ENCODE results near the gene LMX1B. TPM values are rescaled to one million over a fixed set of nuclear protein-coding genes. Genes with fewer than 3 reads are reported as not detected.

The LMX1B gene
- total RNA-seq, 1 experiment from 2014 or later: 11.3 TPM

DNA sequence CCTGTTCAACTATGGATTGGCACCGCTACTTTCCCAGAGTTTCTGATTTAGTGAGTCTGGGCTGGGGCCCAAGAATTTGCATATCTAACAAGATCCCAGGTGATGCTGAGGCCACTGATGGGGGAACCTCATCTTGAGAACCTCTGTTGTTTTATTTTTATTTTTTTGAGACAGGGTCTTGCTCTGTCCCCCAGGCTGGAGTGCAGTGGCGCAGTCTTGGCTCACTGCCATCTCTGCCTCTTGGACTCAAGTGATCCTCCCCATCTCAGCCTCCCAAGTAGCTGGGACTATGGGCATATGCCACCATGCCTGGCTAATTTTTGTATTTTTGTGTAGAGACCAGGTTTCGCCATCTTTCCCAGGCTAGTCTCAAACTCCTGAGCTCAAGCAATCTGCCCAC is 35.7 kb downstream of the LMX1B start:
- intact Hi-C loops (cut with micrococcal nuclease): no loop called here
- H4K20me1 ChIP-seq (ENCODE audit: insufficient read depth): no peaks in the 10 kb centered on the region
- H3K4me2 ChIP-seq (ENCODE audit: low read length): no peak overlapping the region
- no peaks in the 10 kb centered on the region for H3K9me2 ChIP-seq (ENCODE audit: insufficient read depth)
- no peaks in the 10 kb centered on the region for H3K4me1 ChIP-seq (ENCODE audit: control insufficient read depth in 1 of 2, insufficient read depth in 2 of 2, low read length in 2 of 2)
- H3K27ac ChIP-seq (ENCODE audit: low read depth, low read length): no peak overlapping the region
- H2AFZ ChIP-seq (ENCODE audit: low read depth, low read length, poor library complexity, severe bottlenecking): no peak overlapping the region
- H3K9ac ChIP-seq (ENCODE audit: low read length): no peak overlapping the region
- no peaks in the 10 kb centered on the region for H3K27me3 ChIP-seq (ENCODE audit: insufficient read depth, low read length)
- RAD21 ChIA-PET (ENCODE audit: low non-redundant PET in 1 of 2, low total read pairs in 2 of 2, uncharacterized antibody in 2 of 2, unreplicated experiment in 2 of 2): no interaction called here
- POLR2A ChIA-PET: no interaction called here
- CTCF ChIA-PET: no interaction called here
- ATAC-seq (no peak), DNase-seq (ENCODE audit: low read depth, low spot score) (no peak)
- BruUV-seq (replicated peaks): no TSS peak
- TF ChIP-seq JUND (IDR thresholded peaks at IDR 0.05): no peak
- TF ChIP-seq CTCF (IDR thresholded peaks at IDR 0.05 in 2 of 3, conservative IDR thresholded peaks at IDR 0.05 in 1 of 3; ENCODE audit: borderline replicate concordance in 1 of 3, insufficient read depth in 1 of 3, low read depth in 2 of 3, low read length in 2 of 3): no peak
- TF ChIP-seq SP1 (IDR thresholded peaks at IDR 0.05; ENCODE audit: low read depth): no peak
- no peak for TF ChIP-seq ZBTB33 (IDR thresholded peaks at IDR 0.05; ENCODE audit: extremely low read depth, insufficient replicate concordance, low read length)
- TF ChIP-seq SIN3A (IDR thresholded peaks at IDR 0.05; ENCODE audit: low read depth): no peak
- no peak for TF ChIP-seq FOSL1 (IDR thresholded peaks at IDR 0.05; ENCODE audit: low read depth)
- no peak for TF ChIP-seq POLR2AphosphoS5 (IDR thresholded peaks at IDR 0.05; ENCODE audit: low read depth, low read length)
- TF ChIP-seq ELF1 (IDR thresholded peaks at IDR 0.05; ENCODE audit: borderline replicate concordance, low read depth): no peak
- no peak for TF ChIP-seq ZNF274 (IDR thresholded peaks at IDR 0.05; ENCODE audit: low read depth, low read length)
- TF ChIP-seq POLR2A (IDR thresholded peaks at IDR 0.05; ENCODE audit: borderline replicate concordance, extremely low read depth, insufficient read depth, insufficient read length): no peak
- TF ChIP-seq TCF7L2 (IDR thresholded peaks at IDR 0.05; ENCODE audit: borderline replicate concordance, extremely low read depth, insufficient read depth, insufficient read length): no peak
- TF ChIP-seq, protein P1, sequence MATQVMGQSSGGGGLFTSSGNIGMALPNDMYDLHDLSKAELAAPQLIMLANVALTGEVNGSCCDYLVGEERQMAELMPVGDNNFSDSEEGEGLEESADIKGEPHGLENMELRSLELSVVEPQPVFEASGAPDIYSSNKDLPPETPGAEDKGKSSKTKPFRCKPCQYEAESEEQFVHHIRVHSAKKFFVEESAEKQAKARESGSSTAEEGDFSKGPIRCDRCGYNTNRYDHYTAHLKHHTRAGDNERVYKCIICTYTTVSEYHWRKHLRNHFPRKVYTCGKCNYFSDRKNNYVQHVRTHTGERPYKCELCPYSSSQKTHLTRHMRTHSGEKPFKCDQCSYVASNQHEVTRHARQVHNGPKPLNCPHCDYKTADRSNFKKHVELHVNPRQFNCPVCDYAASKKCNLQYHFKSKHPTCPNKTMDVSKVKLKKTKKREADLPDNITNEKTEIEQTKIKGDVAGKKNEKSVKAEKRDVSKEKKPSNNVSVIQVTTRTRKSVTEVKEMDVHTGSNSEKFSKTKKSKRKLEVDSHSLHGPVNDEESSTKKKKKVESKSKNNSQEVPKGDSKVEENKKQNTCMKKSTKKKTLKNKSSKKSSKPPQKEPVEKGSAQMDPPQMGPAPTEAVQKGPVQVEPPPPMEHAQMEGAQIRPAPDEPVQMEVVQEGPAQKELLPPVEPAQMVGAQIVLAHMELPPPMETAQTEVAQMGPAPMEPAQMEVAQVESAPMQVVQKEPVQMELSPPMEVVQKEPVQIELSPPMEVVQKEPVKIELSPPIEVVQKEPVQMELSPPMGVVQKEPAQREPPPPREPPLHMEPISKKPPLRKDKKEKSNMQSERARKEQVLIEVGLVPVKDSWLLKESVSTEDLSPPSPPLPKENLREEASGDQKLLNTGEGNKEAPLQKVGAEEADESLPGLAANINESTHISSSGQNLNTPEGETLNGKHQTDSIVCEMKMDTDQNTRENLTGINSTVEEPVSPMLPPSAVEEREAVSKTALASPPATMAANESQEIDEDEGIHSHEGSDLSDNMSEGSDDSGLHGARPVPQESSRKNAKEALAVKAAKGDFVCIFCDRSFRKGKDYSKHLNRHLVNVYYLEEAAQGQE (IDR thresholded peaks at IDR 0.05; ENCODE audit: low read depth): no peak
- no peak for TF ChIP-seq RAD21 (IDR thresholded peaks at IDR 0.05; ENCODE audit: low read depth)
- no peak for TF ChIP-seq ZFX (IDR thresholded peaks at IDR 0.05)
- TF ChIP-seq CBX3 (IDR thresholded peaks at IDR 0.05; ENCODE audit: low read depth): no peak
- TF ChIP-seq EZH2 (IDR thresholded peaks at IDR 0.05): no peak
- H3K36me3 ChIP-seq (ENCODE audit: control insufficient read depth in 1 of 2, insufficient read depth in 2 of 2, low read length in 2 of 2): no peaks in the 10 kb centered on the region
- no peaks in the 10 kb centered on the region for H3K79me2 ChIP-seq (ENCODE audit: insufficient read depth, low read length)
- H3K9me3 ChIP-seq (ENCODE audit: control insufficient read depth in 1 of 2, insufficient read depth in 1 of 2, low read depth in 1 of 2, low read length in 2 of 2): no peaks in the 10 kb centered on the region
- no peak overlapping the region for H3K4me3 ChIP-seq (replicated peaks in 1 of 2; ENCODE audit: low read depth in 1 of 2, low read length in 2 of 2)

Measured in HCT116 (cell line).